Measurements from ENCODE around the gene CAMSAP1. TPM values are rescaled to one million over a fixed set of nuclear protein-coding genes. Genes with fewer than 3 reads are reported as not detected.

The CAMSAP1 gene
- total RNA-seq, 1 experiment from 2014 or later, result 52.7 TPM

GRCh38 chr9:135830496-135830895, 76.8 kb downstream of the CAMSAP1 start:
- Histone ChIP-seq H4K91ac (ENCODE audit: insufficient read length, low read depth, low read length) (no peak overlapping the region), H3K27ac (ENCODE audit: insufficient read length, low read depth, low read length) (no peak overlapping the region), H3K9me3 (ENCODE audit: control insufficient read depth, low read depth, low read length) (no peaks in the 10 kb centered on the region), H4K20me1 (ENCODE audit: control insufficient read depth, insufficient read depth, insufficient read length) (peaks cover 2% of the 10 kb centered on the region), H2AFZ (ENCODE audit: low read length) (no peak overlapping the region), H3K79me1 (ENCODE audit: insufficient read depth, low read depth, low read length, poor library complexity, severe bottlenecking) (no peaks in the 10 kb centered on the region), H4K5ac (ENCODE audit: insufficient read length, low read depth, low read length) (no peak overlapping the region), H2BK120ac (ENCODE audit: low read depth, low read length, poor library complexity, severe bottlenecking) (no peak overlapping the region), H3K4me2 (ENCODE audit: insufficient read depth, insufficient read length, low read length) (no peak overlapping the region), H2BK20ac (ENCODE audit: low read depth, low read length, poor library complexity, severe bottlenecking) (no peak overlapping the region), H3K18ac (ENCODE audit: insufficient read length, low read depth, low read length) (no peak overlapping the region), H2AK5ac (ENCODE audit: insufficient read length, low read length) (no peak overlapping the region), H3K27me3 (ENCODE audit: insufficient read depth, low read length) (no peaks in the 10 kb centered on the region), H3K9ac (ENCODE audit: extremely low read depth, insufficient read length, low read length) (no peak overlapping the region), H3K4me1 (ENCODE audit: insufficient read depth, low read length) (no peaks in the 10 kb centered on the region), H3K14ac (ENCODE audit: insufficient read depth, low read length) (no peak overlapping the region), H2BK12ac (ENCODE audit: insufficient read length, low read depth, low read length) (no peak overlapping the region), H3T11ph (ENCODE audit: low read length) (no peak overlapping the region), H3K23me2 (ENCODE audit: insufficient read length, low read depth, low read length, poor library complexity, severe bottlenecking) (no peaks in the 10 kb centered on the region), H3K56ac (ENCODE audit: insufficient read length, low read depth, low read length) (no peak overlapping the region), H2BK15ac (ENCODE audit: low read depth, low read length) (no peak overlapping the region), H3K4ac (ENCODE audit: low read depth, low read length) (no peak overlapping the region), H3K23ac (ENCODE audit: insufficient read length, low read depth, low read length) (no peak overlapping the region), H2BK5ac (ENCODE audit: insufficient read length, low read length) (no peak overlapping the region), H4K8ac (replicated peaks; ENCODE audit: insufficient read length, low read depth, low read length) (no peak overlapping the region), H3K79me2 (ENCODE audit: insufficient read depth, low read length) (peaks cover 2% of the 10 kb centered on the region; the same call in 1 of the 2 replicates)
- no peak for DNase-seq
- no peak overlapping the region for H3K4me3 Mint-ChIP-seq
- WGBS (ENCODE audit: extremely low coverage, insufficient read length, low lambda C conversion rate), result no CpG with 5 or more reads among the region's 1 CpG
- peak overlapping the region in 1 of 3 experiments; percentile 48; a peak in 2 of 7 replicates for H3K27ac Mint-ChIP-seq
- no peak for TF ChIP-seq CTCF (conservative IDR thresholded peaks at IDR 0.05)
- H3K9me3 Mint-ChIP-seq, result no peaks in the 10 kb centered on the region
- no peaks in the 10 kb centered on the region for H3K27me3 Mint-ChIP-seq (ENCODE audit: low read depth)
- H3K36me3 Mint-ChIP-seq (ENCODE audit: insufficient read depth in 1 of 3, low read depth in 3 of 3), result peaks cover 12 to 26% (median 20%) of the 10 kb centered on the region in 3 experiments; a peak in 6 of 7 replicates
- H3K4me1 Mint-ChIP-seq, result peaks cover 6% of the 10 kb centered on the region in 2 experiments

All from H9 (cell line).